SK-N-MC (cell line): ENCODE data around the gene SMARCB1.

Experiments
- DNase-seq: peaks from one replicate; pipeline ENCODE4 v3.0.0-alpha.2; 2011; ENCODE audit warnings: low read depth, low spot score
- H3K27ac ChIP-seq: fragments of 200-600 bp; sonication (generic); 2 replicates; pipeline ENCODE4 v1.5.1; 2016; ENCODE audit warnings: mixed run types
- H3K36me3 ChIP-seq: fragments of 200-600 bp; sonication (generic); 2 replicates; pipeline ENCODE4 v1.6.1; 2017; ENCODE audit warnings: antibody characterized with exemption, low read length, mixed read lengths; ENCODE audit not compliant: insufficient read depth
- H3K4me3 ChIP-seq: fragments of 200-600 bp; sonication (generic); 2 replicates; pipeline ENCODE4 v1.5.1; 2016
- H3K9ac ChIP-seq: fragments of 200-600 bp; sonication (generic); 2 replicates; pipeline ENCODE4 v1.8.0; 2017; ENCODE audit warnings: mixed run types, mixed read lengths; ENCODE audit not compliant: insufficient read length
- H3K9me3 ChIP-seq: fragments of 200-600 bp; sonication (generic); 2 replicates; pipeline ENCODE4 v1.6.1; 2017; ENCODE audit warnings: low read depth, mild to moderate bottlenecking, antibody characterized with exemption, low read length, moderate library complexity, mixed read lengths
- EZH2 ChIP-seq: fragments of 200-600 bp; sonication (generic); IDR thresholded peaks from one replicate; pipeline ENCODE4 v1.6.1; 2017; ENCODE audit warnings: antibody characterized with exemption
- FOXP2 ChIP-seq: optimal IDR thresholded peaks from 2 replicates; pipeline ENCODE3; 2011; ENCODE audit warnings: mild to moderate bottlenecking, moderate library complexity; ENCODE audit not compliant: insufficient read depth; ENCODE audit errors: extremely low read length, control extremely low read depth
- POLR2AphosphoS5 ChIP-seq: IDR thresholded peaks from 2 replicates; pipeline ENCODE4 v1.6.1; 2012; ENCODE audit warnings: mild to moderate bottlenecking, low read depth, low read length, borderline replicate concordance

The SMARCB1 gene

GRCh38 chr22:23803001-23803819, 16.4 kb downstream of the SMARCB1 start:
- TF ChIP-seq POLR2AphosphoS5 (no peak), EZH2 (no peak), FOXP2 (no peak)
- no peak for DNase-seq
- H3K4me3 ChIP-seq: no peak overlapping the region
- H3K9me3 ChIP-seq: no peaks in the 10 kb centered on the region
- peaks cover 79% of the 10 kb centered on the region for H3K36me3 ChIP-seq
- no peak overlapping the region for H3K9ac ChIP-seq
- no peak overlapping the region for H3K27ac ChIP-seq

GRCh38 chr22:23804781-23805291, 18.1 kb downstream of the SMARCB1 start:
- H3K9ac ChIP-seq: no peak overlapping the region
- no peak overlapping the region for H3K4me3 ChIP-seq
- H3K36me3 ChIP-seq: peaks cover 70% of the 10 kb centered on the region
- DNase-seq: no peak
- no peaks in the 10 kb centered on the region for H3K9me3 ChIP-seq
- no peak for TF ChIP-seq FOXP2
- TF ChIP-seq POLR2AphosphoS5: no peak
- no peak for TF ChIP-seq EZH2
- H3K27ac ChIP-seq: no peak overlapping the region

- H3K9me3 ChIP-seq: no peaks in the 10 kb centered on the region
- peaks cover 66% of the 10 kb centered on the region for H3K36me3 ChIP-seq
- no peak for DNase-seq
- H3K9ac ChIP-seq: no peak overlapping the region
- TF ChIP-seq POLR2AphosphoS5 (no peak), FOXP2 (no peak), EZH2 (no peak)
- H3K27ac ChIP-seq: no peak overlapping the region
- H3K4me3 ChIP-seq: no peak overlapping the region
Observed at GRCh38 chr22:23806837-23807236, 20.1 kb downstream of the SMARCB1 start.

GRCh38 chr22:23812378-23812777, 25.6 kb downstream of the SMARCB1 start:
- no peak for TF ChIP-seq FOXP2
- TF ChIP-seq POLR2AphosphoS5: no peak
- TF ChIP-seq EZH2: no peak
- H3K36me3 ChIP-seq: peaks cover 51% of the 10 kb centered on the region
- no peak overlapping the region for H3K27ac ChIP-seq
- no peak overlapping the region for H3K4me3 ChIP-seq
- no peaks in the 10 kb centered on the region for H3K9me3 ChIP-seq
- no peak for DNase-seq
- no peak overlapping the region for H3K9ac ChIP-seq

- no peak overlapping the region for H3K9ac ChIP-seq
- H3K9me3 ChIP-seq: no peaks in the 10 kb centered on the region
- no peak overlapping the region for H3K4me3 ChIP-seq
- H3K36me3 ChIP-seq: peaks cover 74% of the 10 kb centered on the region
- no peak for TF ChIP-seq POLR2AphosphoS5
- no peak for TF ChIP-seq EZH2
- no peak for TF ChIP-seq FOXP2
- DNase-seq: no peak
- 0 out of 2 replicates have a peak overlapping the region, but pooled peaks have one; percentile 0 for H3K27ac ChIP-seq
Observed at GRCh38 chr22:23815541-23816155, 28.9 kb downstream of the SMARCB1 start.

GRCh38 chr22:23816156-23816976, 29.6 kb downstream of the SMARCB1 start:
- Histone ChIP-seq H3K9ac (no peak overlapping the region), H3K36me3 (peaks cover 74% of the 10 kb centered on the region), H3K9me3 (no peaks in the 10 kb centered on the region), H3K27ac (no peak overlapping the region), H3K4me3 (no peak overlapping the region)
- DNase-seq: no peak
- TF ChIP-seq FOXP2: no peak
- TF ChIP-seq POLR2AphosphoS5: no peak
- TF ChIP-seq EZH2: no peak

- no peaks in the 10 kb centered on the region for H3K9me3 ChIP-seq
- TF ChIP-seq POLR2AphosphoS5 (no peak), FOXP2 (no peak), EZH2 (no peak)
- DNase-seq: no peak
- no peak overlapping the region for H3K27ac ChIP-seq
- no peak overlapping the region for H3K9ac ChIP-seq
- no peak overlapping the region for H3K4me3 ChIP-seq
- peaks cover 73% of the 10 kb centered on the region for H3K36me3 ChIP-seq
Observed at GRCh38 chr22:23817146-23817545, 30.4 kb downstream of the SMARCB1 start.

GRCh38 chr22:23818541-23818940, 31.8 kb downstream of the SMARCB1 start:
- H3K9me3 ChIP-seq: no peaks in the 10 kb centered on the region
- TF ChIP-seq EZH2: no peak
- no peak for TF ChIP-seq FOXP2
- no peak for TF ChIP-seq POLR2AphosphoS5
- peaks cover 78% of the 10 kb centered on the region for H3K36me3 ChIP-seq
- no peak for DNase-seq
- no peak overlapping the region for H3K27ac ChIP-seq
- H3K9ac ChIP-seq: no peak overlapping the region
- no peak overlapping the region for H3K4me3 ChIP-seq
